Activated T-cell treated with anti-CD3 and anti-CD28 coated beads, Interleukin-2, amount 50 U/mL, for 4 hours (primary cell): ENCODE measurements around the gene PDILT. TPM values are rescaled to one million over a fixed set of nuclear protein-coding genes. Genes with fewer than 3 reads are reported as not detected.
"Not testable (repeated sequence)": the region's sequence is repeated elsewhere in the genome, so short reads cannot be mapped to it uniquely, and the experiment has no call there.

Experiments used
- ATAC-seq, 2 donors: fragments of 200-7000 bp; cut with Tn5 transposase; one replicate each; pipeline ENCODE4 v1.10.0; 2021
- DNase-seq: peaks from one replicate; pipeline ENCODE4 v3.0.0-alpha.2; 2020
- H3K27me3 Mint-ChIP-seq: one replicate; pipeline ENCODE4 v1.8.0; 2021; ENCODE audit warnings: low read depth, mixed read lengths
- H3K36me3 Mint-ChIP-seq: one replicate; pipeline ENCODE4 v1.8.0; 2022; ENCODE audit warnings: mixed read lengths; ENCODE audit not compliant: insufficient read depth
- H3K4me1 Mint-ChIP-seq: one replicate; pipeline ENCODE4 v1.8.0; 2021; ENCODE audit warnings: low read depth, mixed read lengths
- H3K4me3 Mint-ChIP-seq: one replicate; pipeline ENCODE4 v1.8.0; 2021; ENCODE audit warnings: mild to moderate bottlenecking, moderate library complexity, mixed read lengths
- H3K9me3 Mint-ChIP-seq: one replicate; pipeline ENCODE4 v1.8.0; 2021; ENCODE audit warnings: mixed read lengths
- total RNA-seq, 3 donors: library from RNA; stranded (reverse); gene quantifications; one replicate each; pipeline ENCODE4 v1.2.1, GENCODE V29; 2021

Gene PDILT
- total RNA-seq, 3 donors from 2014 or later, result not detected

DNA sequence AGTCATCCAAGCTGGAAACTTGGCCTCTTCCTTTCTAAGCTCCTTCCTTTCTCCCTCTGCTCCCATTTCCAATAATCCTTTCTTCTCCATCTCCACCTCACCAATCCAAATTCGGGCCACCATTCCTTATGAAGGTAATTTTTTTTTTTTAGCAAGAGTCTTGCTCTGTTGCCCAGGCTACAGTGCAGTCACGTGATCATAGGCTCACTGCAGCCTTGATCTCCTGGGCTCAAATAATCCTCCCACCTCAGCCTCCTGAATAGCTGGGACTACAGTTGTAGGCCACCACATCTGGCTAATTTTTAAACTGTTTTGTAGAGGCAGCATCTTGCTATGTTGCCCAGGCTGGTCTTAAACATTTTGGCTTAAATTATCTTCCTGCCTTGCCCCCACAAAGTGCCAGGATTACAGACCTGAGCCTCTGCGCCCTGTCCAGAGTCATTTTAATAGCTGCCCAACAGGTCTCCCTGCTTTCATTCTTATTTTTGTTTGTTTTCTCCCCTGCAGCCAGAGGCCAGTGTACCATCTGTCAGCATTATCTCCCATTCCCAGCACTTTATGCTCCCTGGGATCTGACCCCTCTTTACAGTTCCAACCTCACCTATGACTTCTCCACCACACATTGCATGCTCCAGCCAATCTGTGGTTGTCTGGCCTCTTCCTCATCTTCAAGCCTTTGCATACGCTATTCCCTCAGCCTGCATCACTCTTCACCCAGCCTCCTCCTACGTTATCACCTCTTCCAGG, 75.0 kb downstream of the PDILT start:
- H3K4me3 Mint-ChIP-seq, result no peak overlapping the region
- peaks cover 4% of the 10 kb centered on the region for H3K27me3 Mint-ChIP-seq
- ATAC-seq (no peak), DNase-seq (no peak)
- H3K9me3 Mint-ChIP-seq, result no peaks in the 10 kb centered on the region
- H3K4me1 Mint-ChIP-seq, result no peaks in the 10 kb centered on the region
- H3K36me3 Mint-ChIP-seq, result no peaks in the 10 kb centered on the region

DNA sequence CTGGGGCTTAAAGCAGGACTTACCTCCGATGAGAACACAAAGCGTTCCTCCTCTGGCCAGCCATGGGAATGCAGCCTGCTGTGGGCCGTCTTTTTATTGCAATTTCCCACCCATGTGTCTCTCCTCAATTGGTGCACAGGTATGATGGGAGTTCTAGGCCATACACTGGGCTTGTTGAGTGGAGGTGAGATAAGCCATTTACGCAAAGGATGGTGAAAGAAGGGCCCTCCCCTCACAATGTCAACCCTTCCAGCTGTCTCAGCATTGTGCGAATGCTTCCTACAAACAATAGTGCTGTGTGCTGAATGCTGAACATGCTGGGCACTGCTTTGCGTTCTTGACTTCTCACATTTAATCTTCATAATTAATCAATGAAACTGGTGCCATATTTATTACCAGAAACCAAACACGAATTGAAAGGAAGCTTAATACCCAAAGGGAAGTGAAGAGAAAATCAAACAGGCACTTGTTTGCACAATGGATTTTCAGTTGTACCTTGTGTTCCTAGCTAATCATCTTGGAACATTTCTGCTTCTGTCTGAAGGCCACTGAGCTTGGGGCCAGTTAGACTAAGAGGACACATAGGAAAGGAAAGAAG, 77.0 kb downstream of the PDILT start, which contains the start of gene GP2:
Gene GP2, minus strand, starts transcription at position 70 of the 598 bp plus-strand sequence. CDS start 1,082 bp downstream, outside the sequence.
- peaks cover under 1% of the 10 kb centered on the region for H3K27me3 Mint-ChIP-seq
- DNase-seq (no peak), ATAC-seq (no peak)
- H3K36me3 Mint-ChIP-seq, result no peaks in the 10 kb centered on the region
- no peaks in the 10 kb centered on the region for H3K4me1 Mint-ChIP-seq
- H3K4me3 Mint-ChIP-seq, result no peak within 1 kb of the TSS
- no peaks in the 10 kb centered on the region for H3K9me3 Mint-ChIP-seq

DNA sequence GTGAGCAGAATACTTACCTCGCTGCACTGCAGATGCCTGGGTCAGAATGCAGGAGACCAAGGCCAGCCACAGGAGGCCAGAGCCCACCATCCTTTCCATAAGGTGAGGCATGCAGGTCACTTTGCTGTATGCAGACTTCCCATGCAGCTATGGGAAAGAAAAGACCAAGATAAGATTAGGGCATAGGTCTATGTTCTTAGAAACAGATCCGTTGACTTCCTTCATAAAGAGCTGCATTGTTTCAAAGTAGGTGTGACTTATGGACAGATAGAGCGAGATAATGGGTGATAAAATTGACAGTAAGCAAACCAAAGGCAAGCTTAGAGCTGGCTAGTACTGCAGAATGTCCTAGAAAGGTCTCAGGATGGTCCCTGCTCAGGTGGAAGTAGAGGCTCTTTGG, 78.2 kb downstream of the PDILT start:
- no peak for DNase-seq
- Mint-ChIP-seq H3K4me1 (no peaks in the 10 kb centered on the region), H3K9me3 (no peaks in the 10 kb centered on the region), H3K36me3 (no peaks in the 10 kb centered on the region), H3K27me3 (peaks cover 2% of the 10 kb centered on the region), H3K4me3 (no peak overlapping the region)
- no peak for ATAC-seq

GRCh38 chr16:20325005-20325404, 79.5 kb downstream of the PDILT start:
- Mint-ChIP-seq H3K9me3 (no peaks in the 10 kb centered on the region), H3K27me3 (peaks cover 2% of the 10 kb centered on the region), H3K4me1 (no peaks in the 10 kb centered on the region), H3K36me3 (no peaks in the 10 kb centered on the region), H3K4me3 (no peak overlapping the region)
- no peak for DNase-seq
- ATAC-seq, result no peak

DNA sequence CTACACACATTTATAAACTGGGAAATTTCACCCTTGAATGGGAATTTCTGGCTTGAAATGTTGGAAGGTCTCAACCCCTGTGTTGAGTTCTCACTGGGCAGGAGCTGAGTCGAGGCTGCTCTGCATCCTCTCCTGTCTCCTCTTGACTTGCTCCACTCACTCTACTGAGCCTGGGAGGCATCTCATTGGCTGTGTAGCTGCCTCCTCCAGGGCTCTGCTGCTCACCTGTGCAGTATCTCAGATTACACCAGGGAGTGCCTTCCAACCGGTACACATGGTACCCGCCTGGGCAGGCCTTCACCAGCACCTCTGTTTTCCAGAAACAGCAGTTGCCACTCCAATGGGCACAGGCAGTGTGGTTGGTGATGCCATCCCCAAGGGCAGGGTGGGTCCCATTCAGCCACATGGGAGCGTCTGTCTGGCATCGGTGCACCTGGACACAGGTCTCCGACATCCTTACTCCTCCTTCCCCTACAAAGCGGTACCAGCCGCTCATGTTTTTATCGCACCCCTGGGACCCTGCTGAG, 80.9 kb downstream of the PDILT start:
- no peaks in the 10 kb centered on the region for H3K36me3 Mint-ChIP-seq
- no peaks in the 10 kb centered on the region for H3K9me3 Mint-ChIP-seq
- H3K4me3 Mint-ChIP-seq, result no peak overlapping the region
- H3K4me1 Mint-ChIP-seq, result no peaks in the 10 kb centered on the region
- ATAC-seq (no peak), DNase-seq (no peak)
- peaks cover 2% of the 10 kb centered on the region for H3K27me3 Mint-ChIP-seq

- Mint-ChIP-seq H3K9me3 (no peaks in the 10 kb centered on the region), H3K4me1 (no peaks in the 10 kb centered on the region), H3K36me3 (no peaks in the 10 kb centered on the region), H3K27me3 (peaks cover 6% of the 10 kb centered on the region), H3K4me3 (no peak overlapping the region)
- no peak for ATAC-seq
- no peak for DNase-seq
These were observed 81.8 kb downstream of the PDILT start for GRCh38 chr16:20322696-20323095.

DNA sequence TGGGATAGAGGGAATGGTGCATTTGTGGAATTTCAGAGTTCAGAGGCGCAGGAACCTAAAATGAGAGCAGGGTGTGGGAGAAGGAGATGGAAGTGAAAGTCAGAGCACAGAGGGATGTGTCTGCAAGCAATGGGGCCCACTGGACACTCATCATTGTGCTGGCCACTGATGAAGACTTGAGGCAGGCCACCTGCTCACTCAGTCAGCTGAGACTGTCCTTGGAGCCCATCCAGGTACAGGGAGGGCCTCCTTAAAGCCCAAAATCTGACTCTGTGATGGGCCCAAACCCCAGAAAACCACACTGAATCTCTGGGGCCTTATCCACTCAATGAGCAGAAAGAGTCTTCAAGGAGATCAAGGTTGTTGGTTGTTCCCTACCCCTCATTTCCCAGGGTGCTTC, 82.9 kb downstream of the PDILT start:
- Mint-ChIP-seq H3K27me3 (peaks cover 6% of the 10 kb centered on the region), H3K4me3 (no peak overlapping the region), H3K4me1 (no peaks in the 10 kb centered on the region), H3K36me3 (no peaks in the 10 kb centered on the region), H3K9me3 (no peaks in the 10 kb centered on the region)
- ATAC-seq (no peak), DNase-seq (no peak)

DNA sequence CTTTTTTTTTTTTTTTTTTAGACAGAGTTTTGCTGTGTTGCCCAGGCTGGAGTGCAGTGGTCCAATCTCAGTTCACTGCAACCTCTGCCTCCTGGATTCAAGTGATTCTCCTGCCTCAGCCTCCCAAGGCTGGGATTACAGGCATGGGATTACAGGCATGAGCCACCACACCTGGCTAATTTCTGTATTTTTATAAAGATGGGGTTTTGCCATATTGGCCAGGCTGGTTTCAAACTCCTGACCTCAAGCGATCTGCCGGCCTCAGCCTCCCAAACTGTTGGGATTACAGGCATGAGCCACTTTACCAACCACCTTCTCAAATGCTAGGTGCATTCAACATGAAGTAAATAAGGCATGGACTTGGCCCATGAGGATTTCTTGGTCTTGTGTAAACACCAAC, 83.5 kb downstream of the PDILT start:
- DNase-seq, H3K9me3 Mint-ChIP-seq, ATAC-seq, H3K36me3 Mint-ChIP-seq, H3K4me3 Mint-ChIP-seq, H3K27me3 Mint-ChIP-seq, H3K4me1 Mint-ChIP-seq: not testable (repeated sequence)

DNA sequence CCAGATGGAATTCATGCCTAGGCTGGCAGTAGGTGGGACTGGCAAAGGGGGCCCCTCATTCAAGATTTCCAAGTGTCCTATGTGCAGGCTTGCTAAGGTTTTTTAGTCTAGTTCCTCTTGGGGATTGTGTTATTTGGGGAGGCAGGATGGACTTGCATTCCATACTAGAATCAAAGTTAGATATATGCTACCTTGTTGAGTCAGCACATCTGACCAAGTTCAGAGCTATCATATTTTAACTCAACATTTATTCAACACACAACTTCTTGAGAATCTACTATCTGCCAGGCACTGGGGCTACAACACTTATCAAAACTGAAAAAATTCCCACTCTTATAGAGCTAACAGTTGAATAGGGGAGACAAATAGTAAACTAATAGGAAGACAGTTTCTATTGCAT, 83.9 kb downstream of the PDILT start:
- H3K4me1 Mint-ChIP-seq, result no peaks in the 10 kb centered on the region
- peaks cover 6% of the 10 kb centered on the region for H3K27me3 Mint-ChIP-seq
- no peaks in the 10 kb centered on the region for H3K36me3 Mint-ChIP-seq
- H3K9me3 Mint-ChIP-seq, result no peaks in the 10 kb centered on the region
- H3K4me3 Mint-ChIP-seq, result no peak overlapping the region
- ATAC-seq, result no peak
- no peak for DNase-seq

DNA sequence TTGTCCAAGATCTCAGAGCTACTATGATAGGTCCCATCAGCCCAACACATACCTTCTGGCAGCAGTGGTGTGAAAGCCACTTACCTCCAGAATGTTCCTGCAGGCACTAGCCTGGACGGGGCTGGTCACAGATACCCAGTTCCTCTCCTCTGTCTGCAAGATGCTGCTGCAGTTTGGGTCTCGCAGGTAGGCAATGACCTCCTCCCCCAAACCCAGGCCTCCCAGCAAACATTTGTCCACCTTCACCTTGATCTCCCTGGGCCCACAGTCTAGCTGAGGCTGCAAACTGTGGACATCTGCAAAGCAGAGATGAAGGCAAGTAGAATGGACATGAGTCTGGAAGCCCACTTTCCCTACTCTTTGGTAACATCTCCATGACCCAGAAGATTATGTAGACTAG, 84.4 kb downstream of the PDILT start:
- no peaks in the 10 kb centered on the region for H3K36me3 Mint-ChIP-seq
- no peaks in the 10 kb centered on the region for H3K9me3 Mint-ChIP-seq
- H3K4me3 Mint-ChIP-seq, result no peak overlapping the region
- peaks cover 6% of the 10 kb centered on the region for H3K27me3 Mint-ChIP-seq
- no peak for DNase-seq
- no peaks in the 10 kb centered on the region for H3K4me1 Mint-ChIP-seq
- no peak for ATAC-seq

GRCh38 chr16:20319406-20319805, 85.1 kb downstream of the PDILT start:
- Mint-ChIP-seq H3K36me3 (no peaks in the 10 kb centered on the region), H3K4me1 (no peaks in the 10 kb centered on the region), H3K4me3 (no peak overlapping the region), H3K9me3 (no peaks in the 10 kb centered on the region), H3K27me3 (peaks cover 6% of the 10 kb centered on the region)
- DNase-seq, result no peak
- ATAC-seq, result no peak

DNA sequence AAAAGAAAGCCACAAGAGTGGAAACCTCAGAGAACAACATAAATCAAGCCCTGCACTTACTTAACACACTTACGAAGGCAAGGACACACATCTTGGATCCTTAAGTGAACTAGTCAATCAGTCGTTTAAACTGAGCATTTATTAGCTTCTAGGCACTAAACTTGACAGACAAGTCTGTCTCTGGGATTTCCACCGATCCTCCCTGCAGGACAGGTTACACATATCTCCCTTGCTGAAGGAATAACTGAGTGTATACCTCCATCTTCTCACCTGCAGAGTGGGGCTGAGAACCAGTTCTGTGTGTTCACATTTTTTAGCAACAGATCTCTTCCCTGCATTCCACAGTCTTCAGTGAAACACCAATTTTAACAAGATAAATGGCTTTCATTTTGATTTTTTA, 86.1 kb downstream of the PDILT start:
- Mint-ChIP-seq H3K4me1 (no peaks in the 10 kb centered on the region), H3K36me3 (no peaks in the 10 kb centered on the region), H3K4me3 (no peak overlapping the region), H3K27me3 (peaks cover 6% of the 10 kb centered on the region), H3K9me3 (peaks cover under 1% of the 10 kb centered on the region)
- DNase-seq, result no peak
- ATAC-seq, result no peak

GRCh38 chr16:20318006-20318405, 86.5 kb downstream of the PDILT start:
- Mint-ChIP-seq H3K36me3 (no peaks in the 10 kb centered on the region), H3K27me3 (peaks cover 6% of the 10 kb centered on the region), H3K9me3 (peaks cover 3% of the 10 kb centered on the region), H3K4me1 (no peaks in the 10 kb centered on the region), H3K4me3 (no peak overlapping the region)
- no peak for DNase-seq
- no peak for ATAC-seq

- Mint-ChIP-seq H3K4me3 (no peak overlapping the region), H3K27me3 (peaks cover 6% of the 10 kb centered on the region), H3K4me1 (no peaks in the 10 kb centered on the region), H3K9me3 (peaks cover 3% of the 10 kb centered on the region), H3K36me3 (no peaks in the 10 kb centered on the region)
- DNase-seq (no peak), ATAC-seq (no peak)
These were observed 87.4 kb downstream of the PDILT start for GRCh38 chr16:20317117-20317516.

- H3K4me1 Mint-ChIP-seq, result no peaks in the 10 kb centered on the region
- H3K36me3 Mint-ChIP-seq, result no peaks in the 10 kb centered on the region
- ATAC-seq (no peak), DNase-seq (no peak)
- no peak overlapping the region for H3K4me3 Mint-ChIP-seq
- H3K9me3 Mint-ChIP-seq, result peaks cover 3% of the 10 kb centered on the region
- H3K27me3 Mint-ChIP-seq, result peaks cover 6% of the 10 kb centered on the region
These were observed 87.8 kb downstream of the PDILT start for GRCh38 chr16:20316715-20317114.
